Keratinocyte (primary cell): ENCODE results near the gene GRHPR. TPM values are rescaled to one million over a fixed set of nuclear protein-coding genes. Genes with fewer than 3 reads are reported as not detected.

Experiments used
- DNase-seq: peaks from one replicate; pipeline ENCODE4 v3.0.0-alpha.2; 2011; ENCODE audit warnings: low read depth, missing footprints, low spot score
- FAIRE-seq: peaks from 2 replicates; lab custom pipeline; 2011; peaks lifted over from hg19 to GRCh38; lab: Jason Lieb, UNC
- H2AFZ ChIP-seq: 2 replicates; pipeline ENCODE4 v1.6.0; 2012; ENCODE audit warnings: low read length, control low read depth, inconsistent platforms; ENCODE audit not compliant: control insufficient read depth
- H3K27ac ChIP-seq: 2 replicates; pipeline ENCODE4 v1.5.1; 2011; ENCODE audit warnings: low read length; ENCODE audit not compliant: control insufficient read depth, insufficient read depth
- H3K27me3 ChIP-seq: 3 replicates; pipeline ENCODE4 v1.6.0; 2011; ENCODE audit warnings: low read length; ENCODE audit not compliant: control insufficient read depth, insufficient read depth; ENCODE audit errors: extremely low read depth
- H3K36me3 ChIP-seq, 2 experiments: 2 replicates in 1 of 2; 3 replicates in 1 of 2; pipeline ENCODE4 v1.5.1; 2011; ENCODE audit warnings: low read length in 2 of 2, mild to moderate bottlenecking in 1 of 2; ENCODE audit not compliant: control insufficient read depth in 2 of 2, insufficient read depth in 2 of 2; ENCODE audit errors: extremely low read depth in 1 of 2
- H3K4me1 ChIP-seq: 3 replicates; pipeline ENCODE4 v1.5.1; 2011; ENCODE audit warnings: low read length; ENCODE audit not compliant: control insufficient read depth, insufficient read depth; ENCODE audit errors: extremely low read depth
- H3K4me2 ChIP-seq: 3 replicates; pipeline ENCODE4 v1.6.0; 2011; ENCODE audit warnings: low read depth, low read length; ENCODE audit not compliant: control insufficient read depth, insufficient read depth; ENCODE audit errors: extremely low read depth
- H3K4me3 ChIP-seq, 3 experiments: fragments of 200-600 bp in 1 of 3; sonication (generic) in 1 of 3; 2 replicates in 2 of 3; 3 replicates in 1 of 3; pipeline ENCODE4 v1.5.1; 2011 to 2016; ENCODE audit warnings: low read length in 3 of 3, mild to moderate bottlenecking in 3 of 3, control low read depth in 2 of 3, inconsistent platforms in 1 of 3, low read depth in 1 of 3, mixed read lengths in 1 of 3, mixed run types in 1 of 3, moderate library complexity in 1 of 3; ENCODE audit not compliant: control insufficient read depth in 2 of 3, insufficient read depth in 2 of 3; ENCODE audit errors: extremely low read depth in 1 of 3
- H3K79me2 ChIP-seq: 2 replicates; pipeline ENCODE4 v1.6.0; 2012; ENCODE audit warnings: low read length; ENCODE audit not compliant: control insufficient read depth, insufficient read depth
- H3K9ac ChIP-seq: 3 replicates; pipeline ENCODE4 v1.6.0; 2011; ENCODE audit warnings: low read length; ENCODE audit not compliant: control insufficient read depth, insufficient read depth; ENCODE audit errors: extremely low read depth
- H3K9me1 ChIP-seq: 3 replicates; pipeline ENCODE4 v1.6.0; 2011; ENCODE audit warnings: low read length; ENCODE audit not compliant: control insufficient read depth, insufficient read depth; ENCODE audit errors: extremely low read depth
- H3K9me3 ChIP-seq: 2 replicates; pipeline ENCODE4 v1.5.1; 2012; ENCODE audit warnings: low read depth, low read length; ENCODE audit not compliant: control insufficient read depth
- H4K20me1 ChIP-seq: 3 replicates; pipeline ENCODE4 v1.6.0; 2011; ENCODE audit warnings: low read length; ENCODE audit not compliant: control insufficient read depth, insufficient read depth; ENCODE audit errors: extremely low read depth
- EZH2 ChIP-seq: IDR thresholded peaks from one replicate; pipeline ENCODE4 v1.6.1; 2012; ENCODE audit warnings: inconsistent platforms, mild to moderate bottlenecking, low read length, moderate library complexity
- dilution Hi-C: fragments of 300-500 bp; cut with MboI; formaldehyde crosslinking; loops from one replicate; pipeline ENCODE4 v1.7.0; 2020; ENCODE audit warnings: low sequenced_read_pairs; ENCODE audit not compliant: extremely low pct_ligation_motif_present
- polyA plus RNA-seq, 5 experiments: library from polyadenylated mRNA; depleted of rRNA in 3 of 5; stranded (reverse) in 3 of 5; stranded (forward) in 1 of 5; unstranded in 1 of 5; fragments of >200 nt; gene quantifications; 1 replicate in 1 of 5; 2 replicates in 3 of 5; 3 replicates in 1 of 5; pipeline versions ENCODE4 v1.2.1 to v1.2.3, GENCODE V29; 2011 to 2012; ENCODE audit warnings: missing spikeins in 2 of 5, low read depth in 1 of 5, low replicate concordance in 1 of 5
- TF ChIP-seq, protein P1 (sequence below), 3 experiments: IDR thresholded peaks in 1 of 3; conservative IDR thresholded peaks in 1 of 3; optimal IDR thresholded peaks in 1 of 3; 2 replicates in 2 of 3; 3 replicates in 1 of 3; pipeline versions ENCODE3 to v1.5.1; 2011; ENCODE audit warnings: low read length in 3 of 3, mild to moderate bottlenecking in 3 of 3, moderate library complexity in 2 of 3, control low read depth in 1 of 3, inconsistent platforms in 1 of 3; ENCODE audit not compliant: insufficient read depth in 2 of 3; ENCODE audit errors: extremely low read depth in 1 of 3

GRHPR gene
- polyA plus RNA-seq, 1 donor (not counting 4 experiments of a cell fraction or from before 2014, with no cell fraction given) = 116 TPM

DNA sequence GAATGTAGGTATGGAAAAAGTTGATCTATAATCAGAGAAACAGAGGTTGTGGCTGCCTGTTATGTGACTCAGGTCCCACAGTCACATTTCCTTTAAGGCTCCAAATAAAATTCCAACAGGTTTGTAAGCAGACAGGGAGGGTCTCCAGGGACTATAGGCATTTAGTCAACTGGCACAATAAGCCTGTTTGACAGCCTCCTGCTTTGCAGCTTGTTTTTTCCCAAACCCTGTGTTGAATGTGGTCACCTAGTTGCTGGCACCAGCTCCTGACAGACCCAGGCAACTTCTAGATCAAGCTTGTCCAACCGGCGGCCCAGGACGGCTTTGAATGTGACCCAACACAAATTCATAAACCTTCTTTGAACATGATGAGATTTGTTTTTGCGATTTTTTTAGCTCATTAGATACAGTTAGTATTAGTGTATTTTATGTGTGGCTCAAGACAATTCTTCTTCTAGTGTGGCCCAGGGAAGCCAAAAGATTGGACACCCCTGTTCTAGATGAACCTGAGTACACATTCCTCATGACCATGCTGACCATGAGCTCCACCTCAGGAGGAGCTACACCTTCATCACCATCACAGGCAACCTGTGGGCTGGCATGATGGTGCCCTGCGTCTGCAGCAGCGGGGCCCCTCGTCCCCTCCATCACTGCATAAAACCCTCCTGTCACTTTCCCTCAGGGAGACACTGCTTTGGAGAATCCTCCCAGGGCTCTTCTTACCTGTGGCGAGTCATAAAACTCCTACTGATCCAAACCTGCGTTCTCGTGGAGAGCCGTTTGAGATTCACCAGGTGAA, 15.7 kb upstream of the GRHPR start:
- H3K27me3 ChIP-seq = no peaks in the 10 kb centered on the region
- H3K9ac ChIP-seq = no peak overlapping the region
- H3K9me3 ChIP-seq = no peaks in the 10 kb centered on the region
- no peak overlapping the region for H3K4me3 ChIP-seq
- H3K36me3 ChIP-seq = no peaks in the 10 kb centered on the region
- no peak overlapping the region for H2AFZ ChIP-seq
- peaks cover 22% of the 10 kb centered on the region for H3K4me1 ChIP-seq
- TF ChIP-seq, protein P1, sequence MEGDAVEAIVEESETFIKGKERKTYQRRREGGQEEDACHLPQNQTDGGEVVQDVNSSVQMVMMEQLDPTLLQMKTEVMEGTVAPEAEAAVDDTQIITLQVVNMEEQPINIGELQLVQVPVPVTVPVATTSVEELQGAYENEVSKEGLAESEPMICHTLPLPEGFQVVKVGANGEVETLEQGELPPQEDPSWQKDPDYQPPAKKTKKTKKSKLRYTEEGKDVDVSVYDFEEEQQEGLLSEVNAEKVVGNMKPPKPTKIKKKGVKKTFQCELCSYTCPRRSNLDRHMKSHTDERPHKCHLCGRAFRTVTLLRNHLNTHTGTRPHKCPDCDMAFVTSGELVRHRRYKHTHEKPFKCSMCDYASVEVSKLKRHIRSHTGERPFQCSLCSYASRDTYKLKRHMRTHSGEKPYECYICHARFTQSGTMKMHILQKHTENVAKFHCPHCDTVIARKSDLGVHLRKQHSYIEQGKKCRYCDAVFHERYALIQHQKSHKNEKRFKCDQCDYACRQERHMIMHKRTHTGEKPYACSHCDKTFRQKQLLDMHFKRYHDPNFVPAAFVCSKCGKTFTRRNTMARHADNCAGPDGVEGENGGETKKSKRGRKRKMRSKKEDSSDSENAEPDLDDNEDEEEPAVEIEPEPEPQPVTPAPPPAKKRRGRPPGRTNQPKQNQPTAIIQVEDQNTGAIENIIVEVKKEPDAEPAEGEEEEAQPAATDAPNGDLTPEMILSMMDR (optimal IDR thresholded peaks at IDR 0.05 in 1 of 3, IDR thresholded peaks at IDR 0.05 in 1 of 3, conservative IDR thresholded peaks at IDR 0.05 in 1 of 3; ENCODE audit: extremely low read depth in 1 of 3, insufficient read depth in 2 of 3, low read length in 3 of 3) = no peak
- no peak for TF ChIP-seq EZH2
- H4K20me1 ChIP-seq = no peaks in the 10 kb centered on the region
- no peak for DNase-seq
- H3K4me2 ChIP-seq = no peak overlapping the region
- dilution Hi-C loops = loop anchor here (25.0 kb wide), 1 partner anchor 95 kb away; no protein-coding TSS in a partner anchor
- no peaks in the 10 kb centered on the region for H3K79me2 ChIP-seq
- H3K27ac ChIP-seq = no peak overlapping the region
- no peaks in the 10 kb centered on the region for H3K9me1 ChIP-seq
- no peak for FAIRE-seq

DNA sequence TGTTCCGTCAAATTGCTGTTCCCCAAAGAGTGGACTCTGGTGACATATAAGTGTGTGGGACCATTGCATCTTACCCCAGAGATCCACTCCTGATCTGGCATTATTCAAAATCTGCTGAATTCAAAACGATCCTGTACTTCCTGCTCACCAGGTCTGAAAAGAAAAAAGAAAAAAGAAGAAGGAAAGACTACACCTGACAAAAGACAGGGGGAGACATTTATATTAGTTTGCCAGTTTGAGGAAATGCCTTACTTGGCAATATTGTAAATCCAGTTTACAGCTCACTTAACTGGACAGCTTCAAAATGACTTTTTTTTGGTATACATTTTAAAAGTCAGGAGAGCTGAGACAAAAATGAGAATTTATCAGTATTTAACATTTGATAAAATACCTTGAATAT, 15.0 kb upstream of the GRHPR start:
- no peak overlapping the region for H3K4me3 ChIP-seq
- H3K9me3 ChIP-seq = no peaks in the 10 kb centered on the region
- no peak overlapping the region for H3K9ac ChIP-seq
- H3K4me2 ChIP-seq = no peak overlapping the region
- no peaks in the 10 kb centered on the region for H3K9me1 ChIP-seq
- H3K27me3 ChIP-seq = no peaks in the 10 kb centered on the region
- H2AFZ ChIP-seq = no peak overlapping the region
- no peak for TF ChIP-seq EZH2
- TF ChIP-seq, protein P1 (optimal IDR thresholded peaks at IDR 0.05 in 1 of 3, IDR thresholded peaks at IDR 0.05 in 1 of 3, conservative IDR thresholded peaks at IDR 0.05 in 1 of 3; ENCODE audit: extremely low read depth in 1 of 3, insufficient read depth in 2 of 3, low read length in 3 of 3) = peak in 1 of 3 experiments; percentile 34
- FAIRE-seq (no peak), DNase-seq (no peak)
- H3K4me1 ChIP-seq = peaks cover 28% of the 10 kb centered on the region
- dilution Hi-C loops = loop anchor here (25.0 kb wide), 1 partner anchor 95 kb away; no protein-coding TSS in a partner anchor
- no peaks in the 10 kb centered on the region for H3K79me2 ChIP-seq
- H3K36me3 ChIP-seq = no peaks in the 10 kb centered on the region
- no peak overlapping the region for H3K27ac ChIP-seq
- H4K20me1 ChIP-seq = no peaks in the 10 kb centered on the region
